22Rv1 (cell line): ENCODE results near the gene TSPAN18.

Experiments
- H3K27ac ChIP-seq: fragments of 450-650 bp; 2 replicates; pipeline ENCODE4 v1.5.1; 2017
- CTCF ChIP-seq: fragments of 450-650 bp; IDR thresholded peaks from 2 replicates; pipeline ENCODE4 v1.5.1; 2017; ENCODE audit warnings: mild to moderate bottlenecking
- ZFX ChIP-seq: fragments of 450-650 bp; IDR thresholded peaks from 2 replicates; pipeline ENCODE4 v1.6.1; 2017; ENCODE audit warnings: antibody characterized with exemption, borderline replicate concordance

Gene TSPAN18

GRCh38 chr11:44873537-44873936 is 146.8 kb downstream of the TSPAN18 start:
- TF ChIP-seq ZFX (no peak), CTCF (no peak)
- H3K27ac ChIP-seq: no peak overlapping the region

- no peak overlapping the region for H3K27ac ChIP-seq
- TF ChIP-seq CTCF (no peak), ZFX (no peak)
These were observed 147.5 kb downstream of the TSPAN18 start for GRCh38 chr11:44874284-44874683.

GRCh38 chr11:44875037-44875436 is 148.3 kb downstream of the TSPAN18 start:
- TF ChIP-seq ZFX (no peak), CTCF (no peak)
- no peak overlapping the region for H3K27ac ChIP-seq

- no peak for TF ChIP-seq ZFX
- TF ChIP-seq CTCF: no peak
- H3K27ac ChIP-seq: no peak overlapping the region
These were observed 149.5 kb downstream of the TSPAN18 start for GRCh38 chr11:44876194-44876723.

- H3K27ac ChIP-seq: no peak overlapping the region
- TF ChIP-seq ZFX: no peak
- TF ChIP-seq CTCF: no peak
These were observed 150.1 kb downstream of the TSPAN18 start for GRCh38 chr11:44876906-44877305.

- TF ChIP-seq CTCF (no peak), ZFX (no peak)
- no peak overlapping the region for H3K27ac ChIP-seq
These were observed 151.1 kb downstream of the TSPAN18 start for GRCh38 chr11:44877571-44878497.

GRCh38 chr11:44878711-44879110 is 151.9 kb downstream of the TSPAN18 start:
- no peak overlapping the region for H3K27ac ChIP-seq
- TF ChIP-seq ZFX (no peak), CTCF (no peak)
